Skin epidermis (tissue), 12 donors: Measurements from ENCODE around the gene AGPAT3.
"Not testable (repeated sequence)": the region's sequence is repeated elsewhere in the genome, so short reads cannot be mapped to it uniquely, and the experiment has no call there.

ENCODE experiments used
- H3K27ac ChIP-seq, 21 experiments: fragments of 200-600 bp; sonication (generic) in 11 of 21; one replicate each; pipeline ENCODE4 v1.5.0; 2020; ENCODE audit warnings: mild to moderate bottlenecking in 3 of 21, inconsistent platforms in 2 of 21, moderate library complexity in 2 of 21
- H3K4me3 ChIP-seq, 7 experiments: fragments of 200-600 bp; sonication (generic) in 2 of 7; one replicate each; pipeline ENCODE4 v1.5.0; 2020; ENCODE audit warnings: inconsistent platforms in 2 of 7, mild to moderate bottlenecking in 2 of 7, moderate library complexity in 1 of 7

AGPAT3 gene

GRCh38 chr21:43832158-43832550, 32.9 kb upstream of the AGPAT3 start:
- H3K27ac ChIP-seq = no peak overlapping the region

GRCh38 chr21:43832648-43833047, 32.4 kb upstream of the AGPAT3 start:
- H3K4me3 ChIP-seq = no peak overlapping the region
- H3K27ac ChIP-seq = no peak overlapping the region

More at GRCh38 chr21:43832158-43832550, 32.9 kb upstream of the AGPAT3 start:
- no peak overlapping the region for H3K4me3 ChIP-seq

GRCh38 chr21:43834146-43834905, 30.7 kb upstream of the AGPAT3 start:
- Histone ChIP-seq H3K27ac (peak overlapping the region in 1 of 21 experiments; percentile 35), H3K4me3 (no peak overlapping the region)

- no peak overlapping the region for H3K4me3 ChIP-seq
Measured at GRCh38 chr21:43835050-43835449, 30.0 kb upstream of the AGPAT3 start.

GRCh38 chr21:43835861-43836260, 29.2 kb upstream of the AGPAT3 start:
- H3K27ac ChIP-seq = peak overlapping the region in 1 of 21 experiments; percentile 29
- no peak overlapping the region for H3K4me3 ChIP-seq

More at GRCh38 chr21:43835050-43835449, 30.0 kb upstream of the AGPAT3 start:
- H3K27ac ChIP-seq = peak overlapping the region in 1 of 21 experiments; percentile 35

- Histone ChIP-seq H3K27ac (no peak overlapping the region), H3K4me3 (no peak overlapping the region)
Measured at GRCh38 chr21:43836616-43837015, 28.4 kb upstream of the AGPAT3 start.

GRCh38 chr21:43840259-43840658, 24.8 kb upstream of the AGPAT3 start:
- Histone ChIP-seq H3K27ac (no peak overlapping the region), H3K4me3 (no peak overlapping the region)

GRCh38 chr21:43842742-43843141, 22.3 kb upstream of the AGPAT3 start:
- Histone ChIP-seq H3K27ac (peak overlapping the region in 2 of 21 experiments; percentile 0 to 46), H3K4me3 (no peak overlapping the region)

GRCh38 chr21:43844906-43845305, 20.1 kb upstream of the AGPAT3 start:
- H3K4me3 ChIP-seq, H3K27ac ChIP-seq: not testable (repeated sequence)

GRCh38 chr21:43845386-43845785, 19.6 kb upstream of the AGPAT3 start:
- H3K4me3 ChIP-seq = no peak overlapping the region
- no peak overlapping the region for H3K27ac ChIP-seq

GRCh38 chr21:43846430-43846829, 18.6 kb upstream of the AGPAT3 start:
- no peak overlapping the region for H3K4me3 ChIP-seq
- no peak overlapping the region for H3K27ac ChIP-seq

GRCh38 chr21:43847301-43847700, 17.7 kb upstream of the AGPAT3 start:
- H3K4me3 ChIP-seq = no peak overlapping the region
- H3K27ac ChIP-seq = no peak overlapping the region

- no peak overlapping the region for H3K4me3 ChIP-seq
- no peak overlapping the region for H3K27ac ChIP-seq
Measured at GRCh38 chr21:43848771-43849170, 16.3 kb upstream of the AGPAT3 start.

GRCh38 chr21:43849532-43850299, 15.3 kb upstream of the AGPAT3 start:
- no peak overlapping the region for H3K27ac ChIP-seq
- no peak overlapping the region for H3K4me3 ChIP-seq

GRCh38 chr21:43850728-43851295, 14.2 kb upstream of the AGPAT3 start:
- Histone ChIP-seq H3K4me3 (no peak overlapping the region), H3K27ac (no peak overlapping the region)

GRCh38 chr21:43851593-43851992, 13.4 kb upstream of the AGPAT3 start:
- Histone ChIP-seq H3K27ac (no peak overlapping the region), H3K4me3 (no peak overlapping the region)

- H3K4me3 ChIP-seq = no peak overlapping the region
- no peak overlapping the region for H3K27ac ChIP-seq
Measured at GRCh38 chr21:43853851-43854772, 10.9 kb upstream of the AGPAT3 start.

- no peak overlapping the region for H3K4me3 ChIP-seq
- peak overlapping the region in 3 of 21 experiments; percentile 17 to 59 (median 26) for H3K27ac ChIP-seq
Measured at GRCh38 chr21:43854773-43855633, 10.0 kb upstream of the AGPAT3 start.

- Histone ChIP-seq H3K4me3 (no peak overlapping the region), H3K27ac (no peak overlapping the region)
Measured at GRCh38 chr21:43855955-43856354, 9.1 kb upstream of the AGPAT3 start.
